ENCODE results near the gene TFIP11.

TFIP11 gene

DNA sequence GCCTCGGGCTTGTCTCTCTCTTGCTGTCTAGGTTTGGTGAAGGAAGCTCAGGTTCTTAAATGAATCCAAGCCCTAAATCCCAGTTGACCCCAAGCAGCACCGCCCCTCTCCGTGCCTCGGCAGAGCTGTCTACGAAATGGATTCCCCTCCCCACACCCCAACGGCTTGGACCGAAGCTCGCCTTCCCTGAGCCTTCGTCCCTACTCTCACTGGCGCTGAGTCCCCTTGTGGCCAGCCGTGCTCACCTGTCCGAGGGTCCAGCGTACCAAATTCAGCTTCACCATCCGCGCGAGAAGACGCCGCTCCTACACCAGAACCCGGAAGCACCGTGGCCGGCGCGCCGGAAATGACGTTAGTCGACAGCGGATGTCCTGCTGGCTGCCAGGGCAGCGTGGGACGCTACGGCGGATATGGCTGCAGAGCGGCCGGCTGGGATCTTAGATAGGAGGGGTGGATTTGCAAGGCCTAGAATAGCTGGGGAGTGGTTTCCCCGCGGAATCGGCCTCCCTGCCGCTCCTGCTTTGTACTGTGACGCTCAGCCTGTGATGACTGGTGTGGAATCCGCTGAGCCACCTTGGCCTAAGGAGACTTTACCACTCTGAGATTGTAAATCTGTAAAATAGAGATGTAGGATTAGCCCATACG, at the start of gene TFIP11:
Gene TFIP11 (minus strand): TSS at position 325 of the 645 bp plus-strand sequence. CDS start 2,201 bp downstream, outside the sequence.
- DNase-seq (ENCODE audit: low read depth): peak; percentile 94

DNA sequence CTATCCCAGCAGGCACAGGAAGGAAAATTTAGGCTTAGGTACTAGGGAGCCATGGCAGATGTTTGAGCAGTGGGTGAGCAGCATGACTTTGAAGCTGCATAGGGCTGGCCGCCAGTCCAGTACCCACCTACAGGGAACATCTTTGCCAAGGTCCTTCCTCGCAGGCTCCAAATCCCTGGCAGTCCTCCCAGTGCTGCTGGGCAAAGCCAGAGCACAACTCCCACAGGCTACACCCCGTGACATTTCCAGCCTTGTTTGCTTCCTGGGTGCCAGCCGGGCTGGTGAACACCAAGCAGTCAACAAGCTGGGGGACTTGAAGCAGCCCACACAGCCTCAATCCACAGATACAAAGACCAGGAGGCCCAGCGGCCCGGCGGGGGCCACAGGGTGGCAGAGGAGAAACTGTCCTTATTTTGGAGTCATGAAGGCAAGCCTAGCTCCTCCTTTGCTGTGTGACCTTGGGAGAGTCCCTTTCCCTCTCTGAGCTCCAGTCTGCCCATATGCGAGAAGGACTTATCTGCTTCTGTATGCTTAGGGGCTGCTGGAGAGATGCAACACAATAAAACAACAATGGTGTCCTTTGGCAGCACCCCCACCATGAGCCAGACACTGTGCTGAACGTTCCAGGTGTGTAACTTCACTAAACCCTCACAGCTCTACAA, 49.6 kb upstream of the TFIP11 start:
- DNase-seq (ENCODE audit: low read depth): no peak

DNA sequence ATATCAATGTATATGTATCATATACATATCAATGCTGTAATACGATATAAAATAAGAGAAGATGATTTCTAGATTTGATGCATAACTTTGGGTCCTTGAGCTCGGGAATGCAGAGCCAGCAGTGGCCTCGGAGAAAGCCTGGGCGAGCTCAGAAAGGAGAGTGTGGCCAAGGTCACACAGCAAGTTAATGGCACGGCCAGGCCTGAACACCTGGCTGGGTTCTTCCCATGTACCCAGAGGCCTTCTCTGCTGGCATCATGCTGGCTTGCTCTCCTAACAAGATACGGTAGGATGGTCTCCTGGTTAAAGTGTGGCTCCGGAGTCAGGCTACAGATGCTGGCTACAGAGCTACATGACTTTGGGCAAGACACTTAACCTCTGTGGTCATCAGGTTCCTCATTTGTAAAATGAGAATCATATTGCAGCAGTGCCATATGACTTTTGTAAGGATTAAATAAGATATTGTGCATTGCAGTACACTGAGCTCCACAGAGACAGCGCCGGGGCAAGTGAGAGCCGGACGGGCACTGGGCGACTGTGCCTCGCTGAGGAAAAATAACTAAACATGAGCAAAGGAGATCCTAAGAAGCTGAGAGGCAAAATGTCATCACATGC, 47.8 kb upstream of the TFIP11 start:
- no peak for DNase-seq (ENCODE audit: low read depth)

DNA sequence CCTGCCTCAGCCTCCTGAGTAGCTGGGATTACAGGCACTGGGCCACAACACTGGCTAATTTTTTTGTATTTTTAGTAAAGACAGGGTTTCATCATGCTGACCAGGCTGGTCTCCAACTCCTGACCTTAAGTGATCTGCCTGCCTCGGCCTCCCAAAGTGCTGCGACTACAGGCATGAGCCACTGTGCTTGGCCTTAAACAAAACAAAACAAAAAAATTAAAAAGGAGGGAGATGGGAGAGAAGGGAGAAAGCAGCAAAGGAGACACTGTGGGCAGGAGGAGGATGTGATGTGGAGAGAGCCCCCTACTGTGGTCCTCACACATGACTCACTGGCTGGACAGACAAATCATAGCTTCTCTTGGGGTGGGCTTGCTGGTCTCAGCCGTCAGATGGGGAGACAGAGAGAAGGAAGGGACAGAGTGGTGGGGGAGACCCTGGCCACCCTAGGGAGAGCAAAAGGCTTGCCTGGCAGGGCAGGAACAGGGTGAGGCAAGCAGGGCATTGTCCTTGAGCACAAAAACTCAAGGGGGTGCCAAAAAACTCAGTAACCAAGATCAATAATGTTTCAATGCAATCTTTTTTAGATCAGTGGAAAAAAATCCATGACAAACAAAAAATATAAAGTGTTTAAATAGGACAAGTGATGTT, 46.1 kb upstream of the TFIP11 start:
- DNase-seq (ENCODE audit: low read depth): no peak

DNA sequence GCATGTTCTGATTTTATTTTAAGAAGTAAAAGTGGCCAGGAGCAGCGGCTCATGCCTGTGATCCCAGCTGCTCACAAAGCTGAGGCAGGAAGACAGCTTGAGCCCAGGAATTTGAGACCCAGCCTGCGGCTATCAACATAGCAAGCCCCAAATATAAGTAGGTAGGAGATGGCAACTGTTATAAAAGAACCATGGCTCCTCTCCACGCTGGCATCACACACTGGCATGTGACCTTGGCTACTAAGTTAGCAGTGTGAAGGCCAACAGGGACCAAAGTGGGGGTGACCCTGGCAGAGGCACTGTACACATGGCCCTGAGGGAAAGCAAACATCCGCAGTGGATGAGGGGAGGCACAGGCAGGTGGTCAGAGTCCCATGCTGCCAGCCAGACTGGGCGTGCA, 44.6 kb upstream of the TFIP11 start:
- no peak for DNase-seq (ENCODE audit: low read depth)

DNA sequence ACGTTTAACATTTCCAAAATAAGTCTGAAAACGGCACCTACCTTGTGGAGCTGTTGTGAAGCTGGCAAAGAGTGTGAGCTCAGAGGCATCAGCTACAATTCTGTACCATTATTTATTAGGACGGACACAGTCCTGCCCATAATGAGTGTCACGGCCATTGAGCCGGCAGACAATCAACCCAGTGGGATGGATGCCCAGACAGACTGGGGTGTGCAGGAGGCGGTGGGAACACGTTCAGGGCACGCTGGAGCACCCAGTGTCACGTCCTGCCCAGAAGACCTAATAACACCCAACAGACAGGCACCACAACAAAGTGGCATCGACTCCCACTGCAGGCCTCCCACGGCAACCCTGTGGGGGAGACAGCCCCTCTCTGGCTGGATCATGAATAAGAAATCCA, 43.2 kb upstream of the TFIP11 start:
- DNase-seq (ENCODE audit: low read depth): no peak

DNA sequence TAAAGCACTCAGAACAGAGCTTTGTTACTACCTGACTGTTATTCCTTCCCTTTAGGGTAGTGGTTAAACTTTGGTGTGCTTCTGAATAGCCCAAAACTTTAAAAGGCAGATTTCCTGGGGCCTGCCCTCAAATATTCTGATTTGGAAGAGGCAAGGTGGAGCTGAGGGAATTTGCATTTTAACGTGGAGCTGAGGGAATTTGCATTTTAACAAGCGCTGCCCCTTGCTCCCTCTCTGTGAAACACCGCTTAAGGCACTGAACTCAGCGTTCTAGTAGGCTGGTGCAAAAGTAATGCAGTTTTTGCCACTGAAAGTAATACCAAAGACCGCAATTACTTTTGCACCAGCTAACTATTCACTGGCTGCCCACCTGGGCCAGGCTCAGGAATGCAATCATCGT, 42.7 kb upstream of the TFIP11 start:
- DNase-seq (ENCODE audit: low read depth): no peak

DNA sequence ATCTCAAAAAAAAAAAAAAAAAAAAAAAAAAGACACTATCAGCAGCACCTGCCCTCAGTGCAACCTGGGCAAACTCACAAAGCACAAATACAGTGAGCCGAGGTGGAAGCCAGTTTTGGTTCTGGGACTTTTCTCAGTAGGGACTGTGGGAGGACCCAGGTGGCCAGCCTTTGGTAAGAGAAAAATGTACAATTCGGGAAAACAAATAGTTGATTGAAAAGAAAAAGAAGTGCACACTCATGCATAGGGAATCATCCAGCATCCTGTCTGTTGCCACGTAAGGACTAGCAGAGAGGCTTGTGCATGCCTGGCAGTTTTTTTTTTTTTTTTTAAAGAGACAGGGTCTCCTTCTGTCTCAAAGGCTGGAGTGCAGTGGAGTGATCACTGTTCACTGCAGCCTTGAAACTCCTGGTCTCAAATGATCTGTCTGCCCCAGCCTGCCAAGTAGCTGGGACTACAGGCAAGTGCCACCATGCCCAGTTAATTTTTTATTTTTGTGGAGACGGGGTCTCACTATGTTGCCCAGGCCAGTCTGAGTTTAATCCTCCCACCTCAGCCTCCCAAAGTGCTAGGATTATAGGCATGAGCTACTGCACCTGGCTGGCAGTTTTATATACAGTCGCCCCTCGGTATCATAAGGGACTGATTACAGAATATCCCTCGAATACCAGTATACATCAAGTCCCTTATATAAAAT, 40.9 kb upstream of the TFIP11 start:
- DNase-seq (ENCODE audit: low read depth): no peak

DNA sequence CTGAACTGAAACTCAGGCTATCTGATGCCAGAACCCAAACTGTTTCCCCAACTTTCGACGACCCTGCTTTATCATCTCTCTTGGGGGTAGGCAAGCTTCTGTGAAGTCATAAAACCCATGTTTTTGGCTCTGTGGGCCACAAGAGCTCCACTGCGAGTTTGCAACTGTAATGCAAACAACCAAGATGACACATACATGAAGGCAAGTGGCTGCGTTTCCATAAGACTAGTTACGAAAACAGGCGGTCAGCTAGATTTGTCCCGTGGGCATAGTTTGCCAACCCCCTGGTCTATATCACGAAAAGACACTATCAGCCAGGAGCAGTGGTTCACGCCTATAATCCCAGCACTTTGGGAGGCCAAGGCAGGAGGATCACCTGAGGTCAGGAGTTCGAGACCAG, 40.2 kb upstream of the TFIP11 start:
- DNase-seq (ENCODE audit: low read depth): no peak

DNA sequence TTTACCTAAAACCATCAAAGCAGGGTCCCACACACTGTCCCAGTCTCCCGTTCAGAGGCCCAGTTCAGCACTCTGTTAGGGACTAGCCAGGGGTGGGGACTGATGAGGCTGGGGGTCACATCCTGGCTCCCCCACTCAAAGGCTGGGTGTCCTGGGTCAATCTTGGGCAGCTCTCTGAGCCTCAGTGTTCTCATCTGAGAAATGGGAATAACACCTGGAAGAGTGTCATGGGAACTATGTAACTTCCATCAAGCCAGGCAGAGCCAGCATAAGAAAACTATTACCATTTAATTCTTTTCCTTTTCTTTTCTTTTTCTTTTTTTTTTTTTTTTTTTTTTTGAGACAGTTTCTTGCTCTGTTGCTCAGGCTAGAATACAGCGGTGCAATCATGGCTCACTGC, 39.3 kb upstream of the TFIP11 start:
- no peak for DNase-seq (ENCODE audit: low read depth)

DNA sequence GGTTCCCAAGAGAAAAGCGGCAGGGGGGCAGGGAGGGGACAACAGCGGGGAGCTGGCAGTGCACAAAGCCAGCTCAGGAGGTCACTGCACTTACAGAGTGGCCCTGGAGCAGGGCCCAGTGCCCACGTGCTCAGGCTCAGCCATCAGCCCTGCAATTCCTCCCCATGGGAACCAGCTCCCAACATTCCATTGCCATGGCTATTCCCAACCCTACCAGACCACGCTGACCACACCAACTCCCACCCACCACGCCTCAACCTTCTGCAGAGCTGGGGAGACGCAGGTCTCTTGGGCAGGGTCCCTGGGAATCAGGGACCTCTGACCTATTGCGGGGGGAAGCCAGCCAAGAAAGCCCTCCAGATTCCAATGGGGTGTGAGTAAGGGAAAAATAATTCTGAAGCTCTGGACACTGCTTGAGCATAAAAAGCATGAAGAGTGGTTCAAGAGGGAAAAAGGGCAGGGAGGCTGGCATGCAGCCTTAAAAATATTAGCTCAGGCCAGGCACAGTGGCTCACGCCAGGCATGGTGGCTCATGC, 38.3 kb upstream of the TFIP11 start:
- DNase-seq (ENCODE audit: low read depth): no peak

DNA sequence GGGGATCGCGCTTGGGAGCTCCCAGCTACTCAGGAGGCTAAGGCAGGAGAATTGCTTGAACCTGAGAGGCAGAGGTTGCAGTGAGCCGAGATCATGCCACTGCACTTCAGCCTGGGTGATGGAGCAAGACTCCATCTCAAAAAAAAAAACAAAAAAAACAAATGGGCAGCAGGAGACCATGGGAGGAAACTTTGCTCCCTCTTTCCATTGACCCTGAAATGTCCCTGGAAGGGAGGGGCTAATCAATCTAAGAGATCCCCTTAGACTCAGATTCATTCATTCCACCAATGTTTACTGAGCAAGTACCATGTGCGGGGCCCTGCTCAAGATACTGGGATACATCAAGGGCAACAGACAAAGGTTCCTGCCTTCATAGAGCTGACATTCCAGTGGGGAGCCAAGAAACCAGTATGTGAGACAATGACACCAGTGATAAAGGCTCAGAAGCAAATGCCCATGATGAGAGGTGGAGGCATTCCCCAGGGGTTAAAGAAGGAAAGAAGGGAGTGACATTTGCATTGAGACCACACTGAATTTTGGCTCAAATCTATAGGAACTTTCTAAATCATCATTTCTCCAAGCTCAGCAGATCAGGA, 37.7 kb upstream of the TFIP11 start:
- no peak for DNase-seq (ENCODE audit: low read depth)

DNA sequence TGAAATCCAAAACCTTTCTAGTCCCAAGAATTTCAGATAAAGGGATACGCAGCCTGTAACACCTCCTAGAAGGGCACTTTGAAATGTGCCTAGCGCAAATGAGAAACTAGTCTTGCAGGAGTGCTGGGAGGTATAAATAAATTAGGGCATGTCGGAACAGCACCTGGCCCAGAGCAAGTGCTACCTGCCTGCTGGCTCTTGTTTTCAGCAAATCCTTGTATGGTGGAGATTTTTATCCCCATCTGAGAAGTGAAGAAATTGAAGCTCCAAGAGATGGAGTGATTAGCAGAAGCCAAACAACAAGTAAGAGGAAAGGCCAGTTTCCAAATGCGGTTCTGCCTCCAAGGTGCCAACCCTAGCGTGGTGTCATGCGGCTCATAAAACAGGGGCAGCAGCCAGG, 36.7 kb upstream of the TFIP11 start:
- DNase-seq (ENCODE audit: low read depth): no peak

DNA sequence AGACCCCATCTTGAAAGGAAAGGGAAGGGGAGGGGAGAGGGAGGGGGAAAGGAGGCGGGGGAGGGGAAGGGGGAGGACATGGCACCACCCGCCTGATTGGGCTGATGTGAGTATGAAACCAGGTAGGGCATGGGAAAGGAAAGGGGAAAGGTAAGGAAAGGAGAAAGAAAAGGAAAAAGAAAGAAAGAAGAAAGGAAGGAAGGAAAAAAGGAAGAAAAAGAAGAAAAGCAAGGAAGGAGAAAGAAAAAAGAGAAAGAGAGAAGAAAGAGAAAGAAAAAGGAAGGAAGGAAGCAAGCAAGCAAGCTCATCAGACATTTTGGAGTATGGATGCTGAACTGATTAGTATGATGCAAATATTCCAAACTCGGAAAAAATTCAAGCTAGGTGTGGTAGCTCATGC, 36.0 kb upstream of the TFIP11 start:
- no peak for DNase-seq (ENCODE audit: low read depth)

DNA sequence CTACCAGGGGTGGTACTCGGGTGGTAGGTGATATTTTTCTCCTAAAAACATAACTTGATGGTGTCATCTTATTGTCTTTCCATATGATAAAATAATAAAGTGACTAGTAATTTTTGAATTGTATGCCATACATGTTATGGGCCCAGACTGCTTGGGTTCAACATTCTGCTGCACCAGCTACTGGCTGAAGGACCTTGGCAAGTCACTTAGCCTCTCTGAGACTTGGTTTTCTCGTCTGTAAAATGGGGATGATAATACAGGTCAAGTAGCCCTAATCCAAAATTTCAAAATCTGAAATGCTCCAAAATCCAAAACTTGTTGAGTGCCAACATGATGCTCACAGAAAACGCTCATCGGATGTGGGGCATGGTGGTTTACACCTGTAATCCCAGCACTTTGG, 35.6 kb upstream of the TFIP11 start:
- no peak for DNase-seq (ENCODE audit: low read depth)

DNA sequence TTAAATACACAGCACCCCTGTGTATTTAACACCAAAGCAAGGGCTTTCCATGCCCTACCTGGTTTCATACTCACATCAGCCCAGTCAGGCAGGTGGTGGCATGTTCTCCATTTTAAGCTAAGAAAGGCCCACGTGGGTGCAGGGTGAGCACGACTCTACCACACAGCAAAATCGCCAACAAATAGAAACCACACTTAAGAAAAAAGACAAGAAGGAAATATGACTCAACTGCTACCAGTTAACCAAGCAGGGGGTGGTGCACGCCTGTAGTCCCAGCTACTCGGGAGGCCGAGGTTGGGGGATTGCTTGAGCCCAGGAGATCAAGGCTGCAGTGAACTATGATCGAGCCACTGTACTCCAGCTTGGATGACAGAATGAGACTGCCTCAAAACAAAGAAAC, 35.2 kb upstream of the TFIP11 start:
- DNase-seq (ENCODE audit: low read depth): no peak

DNA sequence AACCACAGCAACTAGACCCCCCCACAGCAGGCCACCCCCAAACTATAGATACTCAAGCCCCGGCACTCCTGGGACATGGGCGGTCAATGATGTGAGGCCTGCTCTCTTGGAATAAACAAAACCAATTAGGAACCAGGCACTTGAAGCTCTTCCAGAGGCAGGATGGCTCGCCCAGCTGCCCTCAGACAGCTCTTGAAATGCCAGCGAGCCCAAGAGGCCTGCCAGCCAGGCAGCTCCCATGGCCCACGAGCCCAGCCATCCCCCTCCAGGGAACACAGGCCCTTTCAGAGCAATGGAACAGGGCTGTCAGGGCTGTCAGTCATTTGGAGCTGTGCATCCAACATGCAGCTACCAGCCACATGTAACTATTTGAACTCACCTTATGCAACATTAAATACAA, 34.0 kb upstream of the TFIP11 start:
- DNase-seq (ENCODE audit: low read depth): no peak

DNA sequence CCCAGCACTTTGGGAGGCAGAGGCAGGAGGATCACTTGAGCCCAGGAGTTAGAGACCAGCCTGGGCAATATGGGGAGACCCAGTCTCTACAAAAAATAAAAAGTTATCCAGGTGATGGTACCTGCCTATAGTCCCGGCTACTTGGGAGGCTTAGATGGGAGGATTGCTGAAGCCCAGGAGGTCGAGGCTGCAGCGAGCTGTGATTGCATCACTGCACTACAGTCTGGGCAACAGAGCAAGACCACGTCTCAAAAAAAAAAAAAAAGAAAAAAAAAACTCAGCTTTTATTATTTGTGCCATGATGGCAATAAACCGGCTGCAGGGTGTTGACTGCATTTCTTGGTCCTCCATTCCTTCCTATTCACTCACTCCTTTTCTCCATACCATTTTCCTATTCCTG, 33.6 kb upstream of the TFIP11 start:
- no peak for DNase-seq (ENCODE audit: low read depth)

DNA sequence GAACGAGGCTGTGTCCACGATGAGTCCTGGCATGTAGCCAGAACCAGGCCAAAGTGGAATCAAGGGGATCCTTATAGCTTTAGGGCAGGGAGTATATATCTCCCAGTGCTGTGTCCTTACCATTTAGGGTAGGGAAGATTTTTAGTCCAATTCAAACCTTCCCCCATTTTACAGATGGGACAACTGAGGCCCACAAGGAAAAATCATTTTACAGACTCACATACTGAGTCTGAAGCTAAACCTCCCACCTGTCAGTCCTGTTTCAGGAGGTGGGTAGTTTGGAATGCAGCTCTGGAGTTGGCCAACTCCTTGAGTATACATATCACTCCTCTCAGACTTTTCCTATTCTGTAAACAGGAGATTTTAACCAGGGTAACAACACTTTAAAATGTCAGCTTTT, 33.1 kb upstream of the TFIP11 start:
- no peak for DNase-seq (ENCODE audit: low read depth)

DNA sequence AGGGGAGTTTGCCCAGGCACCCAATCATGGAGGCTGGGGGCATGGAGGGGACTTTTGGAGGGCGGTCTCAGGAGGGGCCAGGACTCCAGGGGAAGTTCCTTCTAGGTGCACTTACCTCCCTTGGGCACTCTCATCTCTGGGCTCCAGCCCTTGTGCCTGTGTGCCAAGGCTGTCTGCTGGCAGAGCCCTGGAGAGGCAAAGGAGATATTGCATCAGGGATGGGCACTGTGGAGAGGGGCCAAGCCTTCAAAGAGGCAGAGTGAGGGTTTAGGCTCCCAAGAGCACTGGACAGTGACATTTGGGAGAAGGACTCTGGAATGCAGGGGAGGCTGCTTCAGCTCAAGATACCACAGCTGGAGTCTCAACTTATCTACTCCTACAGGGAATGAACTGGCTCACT, 32.2 kb upstream of the TFIP11 start:
- no peak for DNase-seq (ENCODE audit: low read depth)

DNA sequence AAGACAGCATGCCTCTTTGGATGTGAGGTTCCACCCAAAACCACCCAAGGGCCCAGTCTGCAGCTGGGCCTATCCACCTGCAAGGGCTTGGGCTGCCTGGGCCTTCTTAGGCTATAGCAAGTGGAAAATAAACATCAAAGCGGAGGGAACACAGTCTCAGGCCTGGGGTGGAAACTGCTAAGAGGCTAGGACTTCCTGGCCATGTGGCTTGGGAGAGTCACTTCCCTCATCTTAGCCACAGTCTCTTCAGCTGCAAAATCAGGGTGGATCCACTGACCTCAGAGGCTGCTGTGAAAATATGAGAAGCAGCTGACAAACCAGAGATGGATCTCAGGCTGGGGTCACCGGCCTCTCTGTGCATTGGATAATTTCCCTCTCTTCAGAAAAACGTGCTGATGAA, 30.6 kb upstream of the TFIP11 start:
- DNase-seq (ENCODE audit: low read depth): no peak

All from stimulated activated CD8-positive, alpha-beta memory T cell treated with anti-CD3 and anti-CD28 coated beads, Interleukin-15, amount 100 ng/mL, for 24 hours (primary cell).